SK-N-MC (cell line): Measurements from ENCODE around the gene MYH14.

Source experiments
- EZH2 ChIP-seq: fragments of 200-600 bp; sonication (generic); IDR thresholded peaks from one replicate; pipeline ENCODE4 v1.6.1; 2017; ENCODE audit warnings: antibody characterized with exemption
- POLR2AphosphoS5 ChIP-seq: IDR thresholded peaks from 2 replicates; pipeline ENCODE4 v1.6.1; 2012; ENCODE audit warnings: mild to moderate bottlenecking, low read depth, low read length, borderline replicate concordance

DNA sequence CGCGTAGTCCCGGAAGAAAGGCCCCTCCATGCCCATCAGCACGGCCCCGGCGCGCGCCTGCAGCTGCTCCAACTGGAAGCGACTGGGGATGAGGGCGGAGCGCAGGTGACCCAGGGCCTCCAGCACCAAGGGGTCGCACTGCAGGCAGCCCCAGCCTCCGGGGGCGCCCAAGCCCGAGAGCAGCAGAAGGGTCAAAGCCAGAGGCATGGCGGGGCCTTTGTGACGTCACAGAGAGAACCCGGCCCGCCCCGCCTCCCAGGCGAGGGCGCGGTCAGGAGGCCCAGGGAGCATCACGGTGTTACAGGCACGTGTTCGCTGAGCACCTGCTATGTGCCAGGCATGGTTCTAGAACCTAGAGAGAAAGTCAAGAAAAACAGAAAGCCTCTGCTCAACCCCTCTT lies 40.4 kb upstream of the MYH14 start, which contains the start of gene IZUMO2:
- TF ChIP-seq POLR2AphosphoS5: no peak
- TF ChIP-seq EZH2: no peak
